Esophagus muscularis mucosa (tissue), 4 donors: ENCODE results near the gene IQGAP2. TPM values are rescaled to one million over a fixed set of nuclear protein-coding genes. Genes with fewer than 3 reads are reported as not detected.

Experiments used
- DNase-seq: peaks from one replicate; pipeline ENCODE4 v3.0.0-alpha.2; 2017; ENCODE audit errors: extremely low spot score
- H3K27ac ChIP-seq, 4 donors: fragments of 200-600 bp; sonication (generic); replicated peaks in 1 of 4; 1 replicate in 3 of 4; 2 replicates in 1 of 4; pipeline ENCODE4 v1.5.1; 2016 to 2019; ENCODE audit warnings: mild to moderate bottlenecking in 1 of 4
- H3K27me3 ChIP-seq, 4 donors: fragments of 200-600 bp; sonication (generic); one replicate each; pipeline versions ENCODE4 v1.5.1 to v1.6.0; 2016 to 2019
- H3K36me3 ChIP-seq, 4 donors: fragments of 200-600 bp; sonication (generic); one replicate each; pipeline ENCODE4 v1.5.1; 2016 to 2019
- H3K4me1 ChIP-seq, 4 donors: fragments of 200-600 bp; sonication (generic); one replicate each; pipeline ENCODE4 v1.5.1; 2016 to 2019
- H3K4me3 ChIP-seq, 4 donors: fragments of 200-600 bp; sonication (generic); 1 replicate in 2 of 4; 2 replicates in 2 of 4; pipeline ENCODE4 v1.5.1; 2016 to 2019; ENCODE audit warnings: mild to moderate bottlenecking in 4 of 4, moderate library complexity in 1 of 4
- H3K9me3 ChIP-seq, 4 donors: fragments of 200-600 bp; sonication (generic); 1 replicate in 3 of 4; 2 replicates in 1 of 4; pipeline ENCODE4 v1.5.1; 2016 to 2019
- CTCF ChIP-seq, 3 experiments: fragments of 200-600 bp in 2 of 3; fragments of 450-650 bp in 1 of 3; sonication (generic) in 2 of 3; IDR thresholded peaks; one replicate each; pipeline ENCODE4 v1.5.1; 2017 to 2019; ENCODE audit warnings: antibody characterized with exemption in 3 of 3, mild to moderate bottlenecking in 2 of 3, moderate library complexity in 1 of 3
- EP300 ChIP-seq: sonication (generic); formaldehyde crosslinking; IDR thresholded peaks from one replicate; pipeline ENCODE4 v1.6.1; 2017; ENCODE audit warnings: antibody characterized with exemption
- POLR2A ChIP-seq: fragments of 450-650 bp; IDR thresholded peaks from one replicate; pipeline ENCODE4 v1.6.1; 2017; ENCODE audit warnings: antibody characterized with exemption, moderate library complexity, mild to moderate bottlenecking, low read depth
- POLR2AphosphoS5 ChIP-seq, 2 donors: sonication (generic); formaldehyde crosslinking; IDR thresholded peaks; one replicate each; pipeline ENCODE4 v1.6.1; 2017; ENCODE audit warnings: antibody characterized with exemption in 2 of 2
- WGBS: methylation state at CpG from one replicate; pipeline ENCODE4 v1.1.5; 2018; 5-methylcytosine and 5-hydroxymethylcytosine counted together
- intact Hi-C: fragments of 100-400 bp; cut with DNase I; formaldehyde crosslinking; loops from one replicate; pipeline ENCODE4 v1.15.1; 2023
- total RNA-seq, 4 donors: library from RNA; depleted of rRNA; stranded (reverse); fragments of >200 nt; gene quantifications; one replicate each; pipeline versions ENCODE4 v1.1.0 to v1.2.1, GENCODE V29; 2016

The IQGAP2 gene
- total RNA-seq, 4 donors from 2014 or later = 14.9 to 30.7 (median 20.8) TPM

GRCh38 chr5:76472335-76473008, 69.4 kb downstream of the IQGAP2 start:
- H3K4me3 ChIP-seq = no peak overlapping the region
- H3K9me3 ChIP-seq = no peaks in the 10 kb centered on the region
- no peaks in the 10 kb centered on the region for H3K36me3 ChIP-seq
- H3K27me3 ChIP-seq = no peaks in the 10 kb centered on the region
- intact Hi-C loops = no loop called here
- WGBS = 84% methylated on average over 7 of the region's 7 CpGs
- H3K27ac ChIP-seq = no peak overlapping the region
- TF ChIP-seq EP300 (no peak), CTCF (IDR thresholded peaks at IDR 0.05) (no peak), POLR2A (no peak), POLR2AphosphoS5 (IDR thresholded peaks at IDR 0.05) (no peak)
- DNase-seq = no peak
- no peaks in the 10 kb centered on the region for H3K4me1 ChIP-seq

GRCh38 chr5:76473009-76473336, 69.9 kb downstream of the IQGAP2 start:
- 97% methylated on average over 2 of the region's 2 CpGs for WGBS
- no peaks in the 10 kb centered on the region for H3K27me3 ChIP-seq
- intact Hi-C loops = no loop called here
- no peak overlapping the region for H3K4me3 ChIP-seq
- H3K9me3 ChIP-seq = no peaks in the 10 kb centered on the region
- H3K27ac ChIP-seq = no peak overlapping the region
- H3K36me3 ChIP-seq = no peaks in the 10 kb centered on the region
- no peaks in the 10 kb centered on the region for H3K4me1 ChIP-seq
- no peak for DNase-seq
- TF ChIP-seq CTCF (IDR thresholded peaks at IDR 0.05) = no peak
- no peak for TF ChIP-seq POLR2A
- TF ChIP-seq EP300 = no peak
- TF ChIP-seq POLR2AphosphoS5 (IDR thresholded peaks at IDR 0.05) = no peak

DNA sequence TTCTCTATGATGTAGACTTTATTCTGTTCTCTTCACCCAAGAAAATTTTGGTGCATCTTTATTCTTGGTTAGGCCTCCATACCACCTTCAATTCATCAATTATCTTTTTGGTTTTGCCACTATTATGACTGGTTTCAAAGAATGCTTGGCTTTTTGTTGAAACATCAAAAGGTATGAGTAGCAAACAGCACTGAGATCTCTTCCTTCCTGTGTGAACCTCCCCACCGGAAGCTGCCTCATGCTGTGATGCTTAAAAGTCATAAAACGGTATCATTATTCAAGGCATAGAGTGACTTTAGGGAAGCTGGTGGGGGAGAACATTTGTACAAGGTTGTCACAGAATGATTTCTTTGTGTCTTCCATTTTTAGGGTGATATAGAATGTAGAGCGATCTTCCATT, 70.6 kb downstream of the IQGAP2 start:
- TF ChIP-seq POLR2AphosphoS5 (IDR thresholded peaks at IDR 0.05) (no peak), EP300 (no peak), POLR2A (no peak), CTCF (IDR thresholded peaks at IDR 0.05) (no peak)
- Histone ChIP-seq H3K9me3 (no peaks in the 10 kb centered on the region), H3K27ac (no peak overlapping the region), H3K36me3 (no peaks in the 10 kb centered on the region), H3K27me3 (no peaks in the 10 kb centered on the region), H3K4me1 (no peaks in the 10 kb centered on the region), H3K4me3 (no peak overlapping the region)
- intact Hi-C loops = no loop called here
- 68% methylated on average over 3 of the region's 3 CpGs for WGBS
- no peak for DNase-seq

DNA sequence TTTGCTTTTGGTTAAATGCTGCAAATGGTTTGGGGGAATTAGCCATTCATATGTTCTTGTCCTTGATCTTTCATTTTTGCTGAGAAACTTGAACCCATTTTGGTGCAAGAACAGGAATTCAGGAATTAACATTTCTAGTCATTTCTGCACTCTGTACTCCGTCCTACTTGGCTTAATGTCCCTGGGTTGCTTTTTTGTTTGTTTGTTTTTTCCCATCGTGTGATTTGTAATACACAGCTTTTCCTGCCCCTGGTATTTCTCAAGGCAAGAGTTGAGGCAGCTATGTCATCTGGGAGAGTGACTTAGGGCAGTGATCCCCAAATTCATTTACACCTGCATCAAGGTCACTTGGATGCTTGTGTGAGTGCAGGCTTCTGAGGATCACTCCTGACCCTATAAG, 71.3 kb downstream of the IQGAP2 start:
- Histone ChIP-seq H3K27ac (no peak overlapping the region), H3K27me3 (no peaks in the 10 kb centered on the region), H3K9me3 (no peaks in the 10 kb centered on the region), H3K36me3 (no peaks in the 10 kb centered on the region), H3K4me1 (no peaks in the 10 kb centered on the region), H3K4me3 (no peak overlapping the region)
- no peak for TF ChIP-seq CTCF (IDR thresholded peaks at IDR 0.05)
- TF ChIP-seq EP300 = no peak
- no peak for TF ChIP-seq POLR2AphosphoS5 (IDR thresholded peaks at IDR 0.05)
- no peak for TF ChIP-seq POLR2A
- DNase-seq = no peak
- intact Hi-C loops = no loop called here
- 71% methylated on average over 2 of the region's 2 CpGs for WGBS

DNA sequence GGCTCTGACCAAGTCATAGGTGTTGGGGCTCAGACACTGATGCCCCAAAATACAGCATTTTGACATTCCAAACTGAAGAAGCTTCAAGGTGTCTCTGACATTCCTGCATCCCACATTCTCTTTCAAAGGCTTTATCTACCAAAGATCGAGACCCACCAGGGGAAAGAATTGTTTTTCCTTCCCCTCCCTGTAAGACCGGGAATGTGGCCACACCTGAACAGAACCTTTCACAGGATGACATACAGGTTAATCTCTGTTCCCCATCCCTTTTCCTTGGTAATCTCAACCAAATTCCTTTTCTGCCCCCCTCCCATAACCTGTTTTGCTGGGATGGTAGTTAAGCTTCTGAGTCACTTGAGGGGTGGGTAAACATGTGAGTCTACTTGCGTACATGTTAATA, 72.3 kb downstream of the IQGAP2 start:
- 88% methylated on average over 3 of the region's 3 CpGs for WGBS
- Histone ChIP-seq H3K9me3 (no peaks in the 10 kb centered on the region), H3K27ac (no peak overlapping the region), H3K27me3 (no peaks in the 10 kb centered on the region), H3K36me3 (no peaks in the 10 kb centered on the region), H3K4me1 (no peaks in the 10 kb centered on the region), H3K4me3 (no peak overlapping the region)
- no peak for DNase-seq
- TF ChIP-seq POLR2AphosphoS5 (IDR thresholded peaks at IDR 0.05) (no peak), CTCF (IDR thresholded peaks at IDR 0.05) (no peak), POLR2A (no peak), EP300 (no peak)
- intact Hi-C loops = no loop called here
